SKM-1 (cell line): ENCODE data around the gene POLR3B.

Experiments used
- DNase-seq: peaks from one replicate; lab custom pipeline; 2025; ENCODE audit not compliant: unreplicated experiment; lab: John Stamatoyannopoulos, UW

POLR3B gene

DNA sequence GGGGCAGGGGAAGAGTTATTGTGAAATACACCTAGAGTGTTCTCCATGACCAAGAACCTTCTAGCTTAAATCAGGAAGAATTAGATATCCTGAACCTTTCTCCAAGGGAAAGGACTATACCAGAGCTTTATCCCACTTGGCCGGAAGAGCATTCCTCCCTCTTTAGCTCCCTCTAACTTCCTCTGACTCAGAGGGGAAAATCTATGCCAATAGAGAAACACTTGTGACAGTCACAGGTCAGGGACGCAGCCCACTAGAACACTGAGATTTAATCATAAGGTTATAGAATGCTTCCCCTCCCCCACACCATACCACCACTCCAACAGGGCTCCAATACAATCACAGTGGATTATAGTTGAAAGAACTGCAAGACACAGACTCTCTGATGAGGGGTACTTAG lies 169.8 kb downstream of the POLR3B start:
- DNase-seq = no peak

DNA sequence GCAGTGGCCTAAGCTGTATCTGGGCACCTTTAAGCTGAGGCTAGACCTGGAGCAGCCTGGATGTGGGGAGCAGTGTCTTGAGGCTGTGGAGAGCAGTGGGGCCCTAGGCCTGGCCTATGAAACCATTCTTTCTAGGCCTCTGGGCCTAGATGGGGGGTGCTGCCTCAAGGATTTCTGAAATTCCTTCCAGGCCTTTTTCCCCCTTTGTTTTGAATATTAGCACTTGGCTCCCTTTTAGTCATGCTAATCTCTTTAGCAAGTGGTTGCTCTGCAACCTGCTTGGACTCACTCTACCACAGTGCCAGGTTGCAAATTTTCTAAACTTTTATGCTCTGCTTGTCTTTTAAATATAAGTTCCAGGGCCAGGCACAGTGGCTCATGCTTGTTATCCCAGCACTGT lies 183.7 kb downstream of the POLR3B start:
- no peak for DNase-seq

DNA sequence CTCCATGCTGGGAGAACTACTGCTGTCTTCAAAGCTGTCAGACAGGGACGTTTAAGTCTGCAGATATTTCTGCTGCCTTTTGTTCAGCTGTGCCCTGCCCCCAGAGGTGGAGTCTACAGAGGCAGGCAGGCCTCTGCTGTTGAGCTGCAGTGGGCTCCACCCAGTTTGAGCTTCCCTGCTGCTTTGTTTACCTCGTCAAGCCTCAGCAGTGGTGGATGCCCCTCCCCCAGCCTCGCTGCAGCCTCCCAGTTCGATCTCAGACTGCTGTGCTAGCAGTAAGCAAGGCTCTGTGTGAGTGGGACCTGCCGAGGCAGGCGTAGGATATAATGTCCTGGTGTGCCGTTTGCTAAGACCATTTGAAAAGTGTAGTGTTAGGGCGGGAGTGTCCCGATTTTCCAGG lies 193.9 kb downstream of the POLR3B start:
- no peak for DNase-seq

DNA sequence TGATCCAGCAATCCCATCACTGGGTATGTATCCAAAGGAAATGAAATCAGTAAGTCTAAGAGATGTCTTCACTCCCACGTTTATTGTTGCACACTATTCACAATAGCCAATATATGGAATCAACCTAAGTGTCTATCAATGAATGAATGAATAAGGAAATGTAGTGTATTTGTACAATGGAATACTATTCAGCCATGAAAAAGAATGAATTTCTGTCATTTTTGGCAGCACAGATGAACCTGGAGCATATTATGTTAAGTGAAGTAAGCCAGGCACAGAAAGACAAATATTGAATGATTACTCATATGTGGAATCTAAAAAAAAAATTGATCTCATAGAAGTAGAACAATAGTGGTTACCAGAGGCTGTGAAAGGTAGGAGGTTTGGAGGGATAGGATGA lies 194.7 kb downstream of the POLR3B start:
- no peak for DNase-seq
